Measurements from ENCODE around the gene TGFBR3. TPM values are rescaled to one million over a fixed set of nuclear protein-coding genes. Genes with fewer than 3 reads are reported as not detected.

The TGFBR3 gene
- total RNA-seq, 1 experiment from 2014 or later: 2.4 TPM

DNA sequence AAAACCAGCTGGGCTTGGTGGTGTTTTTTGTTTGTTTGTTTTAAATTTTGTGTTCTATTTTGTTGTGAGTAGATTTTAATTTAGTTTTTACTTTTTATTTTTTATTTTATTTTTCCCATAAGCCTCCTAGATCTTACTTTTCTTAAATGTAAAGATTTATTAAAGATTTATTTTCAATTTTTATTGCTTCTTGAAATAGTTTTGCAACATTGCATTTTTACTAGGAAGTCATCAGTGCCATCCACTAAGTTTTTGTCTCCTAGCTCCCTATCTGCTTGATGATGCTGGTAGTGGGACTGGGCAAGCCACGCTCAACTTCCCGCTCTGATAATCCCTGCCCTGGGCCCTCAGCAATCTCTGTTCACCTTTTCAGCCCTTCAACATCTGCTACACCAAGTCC lies 209.9 kb downstream of the TGFBR3 start:
- H4K5ac ChIP-seq (ENCODE audit: insufficient read length, low read depth, low read length): no peak overlapping the region
- H4K8ac ChIP-seq (replicated peaks; ENCODE audit: insufficient read length, low read depth, low read length): no peak overlapping the region
- H3K9ac ChIP-seq (ENCODE audit: extremely low read depth, insufficient read length, low read length): no peak overlapping the region
- H3K4me3 Mint-ChIP-seq: no peak overlapping the region
- H2BK15ac ChIP-seq (ENCODE audit: low read depth, low read length): no peak overlapping the region
- peaks cover 6% of the 10 kb centered on the region in 2 experiments; a peak in 2 of 5 replicates for H3K9me3 Mint-ChIP-seq
- H3K27ac Mint-ChIP-seq: no peak overlapping the region
- H3K18ac ChIP-seq (ENCODE audit: insufficient read length, low read depth, low read length): no peak overlapping the region
- H2BK12ac ChIP-seq (ENCODE audit: insufficient read length, low read depth, low read length): no peak overlapping the region
- H2BK5ac ChIP-seq (ENCODE audit: insufficient read length, low read length): no peak overlapping the region
- H3K27me3 ChIP-seq (ENCODE audit: insufficient read depth, low read length): no peaks in the 10 kb centered on the region
- TF ChIP-seq, protein P1, sequence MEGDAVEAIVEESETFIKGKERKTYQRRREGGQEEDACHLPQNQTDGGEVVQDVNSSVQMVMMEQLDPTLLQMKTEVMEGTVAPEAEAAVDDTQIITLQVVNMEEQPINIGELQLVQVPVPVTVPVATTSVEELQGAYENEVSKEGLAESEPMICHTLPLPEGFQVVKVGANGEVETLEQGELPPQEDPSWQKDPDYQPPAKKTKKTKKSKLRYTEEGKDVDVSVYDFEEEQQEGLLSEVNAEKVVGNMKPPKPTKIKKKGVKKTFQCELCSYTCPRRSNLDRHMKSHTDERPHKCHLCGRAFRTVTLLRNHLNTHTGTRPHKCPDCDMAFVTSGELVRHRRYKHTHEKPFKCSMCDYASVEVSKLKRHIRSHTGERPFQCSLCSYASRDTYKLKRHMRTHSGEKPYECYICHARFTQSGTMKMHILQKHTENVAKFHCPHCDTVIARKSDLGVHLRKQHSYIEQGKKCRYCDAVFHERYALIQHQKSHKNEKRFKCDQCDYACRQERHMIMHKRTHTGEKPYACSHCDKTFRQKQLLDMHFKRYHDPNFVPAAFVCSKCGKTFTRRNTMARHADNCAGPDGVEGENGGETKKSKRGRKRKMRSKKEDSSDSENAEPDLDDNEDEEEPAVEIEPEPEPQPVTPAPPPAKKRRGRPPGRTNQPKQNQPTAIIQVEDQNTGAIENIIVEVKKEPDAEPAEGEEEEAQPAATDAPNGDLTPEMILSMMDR (conservative IDR thresholded peaks at IDR 0.05): no peak
- no peak overlapping the region for H2AFZ ChIP-seq (ENCODE audit: low read length)
- peaks cover 0 to 7% (median 0%) of the 10 kb centered on the region in 3 experiments; a peak in 1 of 7 replicates for H3K36me3 Mint-ChIP-seq (ENCODE audit: insufficient read depth in 1 of 3, low read depth in 3 of 3)
- H3K4ac ChIP-seq (ENCODE audit: low read depth, low read length): no peak overlapping the region
- no peak overlapping the region for H3K23ac ChIP-seq (ENCODE audit: insufficient read length, low read depth, low read length)
- no peak overlapping the region for H4K91ac ChIP-seq (ENCODE audit: insufficient read length, low read depth, low read length)
- no peak overlapping the region for H3K56ac ChIP-seq (ENCODE audit: insufficient read length, low read depth, low read length)
- no peak overlapping the region for H3T11ph ChIP-seq (ENCODE audit: low read length)
- H3K4me1 ChIP-seq (ENCODE audit: insufficient read depth, low read length): no peaks in the 10 kb centered on the region
- no peaks in the 10 kb centered on the region; a peak in 1 of 4 replicates for H3K4me1 Mint-ChIP-seq
- no peaks in the 10 kb centered on the region for H3K23me2 ChIP-seq (ENCODE audit: insufficient read length, low read depth, low read length, poor library complexity, severe bottlenecking)
- WGBS (ENCODE audit: extremely low coverage, insufficient read length, low lambda C conversion rate): no CpG with 5 or more reads among the region's 2 CpGs
- no peaks in the 10 kb centered on the region for H3K9me3 ChIP-seq (ENCODE audit: control insufficient read depth, low read depth, low read length)
- no peaks in the 10 kb centered on the region for H3K79me2 ChIP-seq (ENCODE audit: insufficient read depth, low read length)
- H2AK5ac ChIP-seq (ENCODE audit: insufficient read length, low read length): no peak overlapping the region
- H3K27ac ChIP-seq (ENCODE audit: insufficient read length, low read depth, low read length): no peak overlapping the region
- no peaks in the 10 kb centered on the region for H3K27me3 Mint-ChIP-seq (ENCODE audit: low read depth)
- H2BK120ac ChIP-seq (ENCODE audit: low read depth, low read length, poor library complexity, severe bottlenecking): no peak overlapping the region
- H3K79me1 ChIP-seq (ENCODE audit: insufficient read depth, low read depth, low read length, poor library complexity, severe bottlenecking): no peaks in the 10 kb centered on the region
- H3K4me2 ChIP-seq (ENCODE audit: insufficient read depth, insufficient read length, low read length): no peak overlapping the region
- no peak overlapping the region for H2BK20ac ChIP-seq (ENCODE audit: low read depth, low read length, poor library complexity, severe bottlenecking)
- DNase-seq: no peak
- H3K14ac ChIP-seq (ENCODE audit: insufficient read depth, low read length): no peak overlapping the region
- H4K20me1 ChIP-seq (ENCODE audit: control insufficient read depth, insufficient read depth, insufficient read length): no peaks in the 10 kb centered on the region
